ENCODE results near the gene FTHL17. TPM values are rescaled to one million over a fixed set of nuclear protein-coding genes. Genes with fewer than 3 reads are reported as not detected.

The FTHL17 gene
- total RNA-seq, 3 donors from 2014 or later (not counting 1 experiment from before 2014, with no cell fraction given) = not detected

- no peak for TF ChIP-seq CTCF (IDR thresholded peaks at IDR 0.05)
- intact Hi-C loops (cut with micrococcal nuclease) = no loop called here
- Mint-ChIP-seq H3K27ac (no peak overlapping the region), H3K9me3 (peaks cover 0 to 1% of the 10 kb centered on the region in 2 donors), H3K4me3 (no peak overlapping the region), H3K27me3 (ENCODE audit: low read depth in 2 of 2) (no peaks in the 10 kb centered on the region), H3K4me1 (no peaks in the 10 kb centered on the region), H3K36me3 (no peaks in the 10 kb centered on the region)
- no peak for ATAC-seq
- WGBS (ENCODE audit: insufficient coverage) = no CpG with 5 or more reads among the region's 1 CpG
- Histone ChIP-seq H3K4me3 (ENCODE audit: low read length) (no peak overlapping the region), H3K9me3 (ENCODE audit: control insufficient read depth, insufficient read depth, low read length) (no peaks in the 10 kb centered on the region), H3K36me3 (ENCODE audit: control insufficient read depth, insufficient read depth, low read length) (no peaks in the 10 kb centered on the region), H3K27me3 (ENCODE audit: control insufficient read depth, insufficient read depth, low read length) (no peaks in the 10 kb centered on the region), H3K27ac (ENCODE audit: low read length) (no peak overlapping the region), H3K4me1 (ENCODE audit: control insufficient read depth, insufficient read depth, low read length) (no peaks in the 10 kb centered on the region)
- DNase-seq = no peak
Observed at GRCh38 chrX:31091819-31092218, 20.0 kb upstream of the FTHL17 start.

DNA sequence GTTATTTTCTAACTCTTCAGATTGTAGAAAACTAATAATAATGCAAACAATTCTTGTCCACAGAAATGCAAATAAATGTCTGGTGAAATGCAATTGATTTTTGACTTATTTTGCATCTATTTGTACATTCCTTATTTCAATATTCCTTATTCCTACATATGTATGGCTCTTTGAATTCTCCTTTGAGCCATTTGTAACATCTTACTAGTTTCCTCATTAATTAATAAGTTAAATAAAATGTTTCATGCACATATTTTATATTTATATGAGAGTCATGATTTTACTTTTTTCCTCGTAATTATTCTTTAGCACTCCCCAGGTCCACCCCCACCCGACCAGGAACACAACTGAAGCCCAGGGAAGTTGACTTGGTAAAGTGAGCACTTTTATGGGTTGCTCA, 2.7 kb upstream of the FTHL17 start:
- Mint-ChIP-seq H3K4me1 (no peaks in the 10 kb centered on the region), H3K4me3 (no peak overlapping the region), H3K27me3 (ENCODE audit: low read depth in 2 of 2) (no peaks in the 10 kb centered on the region), H3K9me3 (peaks cover 6 to 7% of the 10 kb centered on the region in 2 donors), H3K27ac (no peak overlapping the region), H3K36me3 (no peaks in the 10 kb centered on the region)
- no peak for ATAC-seq
- Histone ChIP-seq H3K4me1 (ENCODE audit: control insufficient read depth, insufficient read depth, low read length) (no peaks in the 10 kb centered on the region), H3K4me3 (ENCODE audit: low read length) (no peak overlapping the region), H3K27ac (ENCODE audit: low read length) (no peak overlapping the region), H3K36me3 (ENCODE audit: control insufficient read depth, insufficient read depth, low read length) (no peaks in the 10 kb centered on the region), H3K27me3 (ENCODE audit: control insufficient read depth, insufficient read depth, low read length) (no peaks in the 10 kb centered on the region), H3K9me3 (ENCODE audit: control insufficient read depth, insufficient read depth, low read length) (no peaks in the 10 kb centered on the region)
- no peak for DNase-seq
- intact Hi-C loops (cut with micrococcal nuclease) = no loop called here
- WGBS (ENCODE audit: insufficient coverage) = no CpG with 5 or more reads among the region's 2 CpGs
- no peak for TF ChIP-seq CTCF (IDR thresholded peaks at IDR 0.05)

DNA sequence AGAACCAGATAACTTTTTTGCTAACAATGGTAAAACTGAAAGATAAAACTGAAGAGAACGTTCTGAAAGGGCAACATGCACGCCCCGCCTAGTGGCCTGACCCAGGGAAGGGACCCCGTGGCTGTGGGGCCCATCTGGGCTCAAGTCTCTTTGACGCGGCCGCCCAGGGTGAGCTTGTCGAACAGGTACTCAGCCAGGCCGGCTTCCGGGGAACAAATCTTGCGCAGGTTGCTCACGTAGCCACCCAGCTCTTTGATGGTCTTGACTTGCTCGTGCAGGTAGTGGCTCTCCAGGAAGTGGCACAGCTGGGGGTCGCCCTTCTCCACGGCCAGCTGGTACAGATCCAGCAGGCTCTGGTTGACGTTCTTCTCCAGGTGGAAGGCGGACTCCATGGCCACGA, 579 bp downstream of the FTHL17 start:
- Histone ChIP-seq H3K9me3 (ENCODE audit: control insufficient read depth, insufficient read depth, low read length) (no peaks in the 10 kb centered on the region), H3K36me3 (ENCODE audit: control insufficient read depth, insufficient read depth, low read length) (no peaks in the 10 kb centered on the region), H3K4me3 (ENCODE audit: low read length) (no peak overlapping the region), H3K4me1 (ENCODE audit: control insufficient read depth, insufficient read depth, low read length) (no peaks in the 10 kb centered on the region), H3K27me3 (ENCODE audit: control insufficient read depth, insufficient read depth, low read length) (no peaks in the 10 kb centered on the region), H3K27ac (ENCODE audit: low read length) (no peak overlapping the region)
- no peak for DNase-seq
- Mint-ChIP-seq H3K27ac (no peak overlapping the region), H3K4me1 (no peaks in the 10 kb centered on the region), H3K9me3 (peaks cover 6 to 7% of the 10 kb centered on the region in 2 donors), H3K36me3 (no peaks in the 10 kb centered on the region), H3K4me3 (no peak overlapping the region), H3K27me3 (ENCODE audit: low read depth in 2 of 2) (no peaks in the 10 kb centered on the region)
- intact Hi-C loops (cut with micrococcal nuclease) = no loop called here
- no peak for TF ChIP-seq CTCF (IDR thresholded peaks at IDR 0.05)
- WGBS (ENCODE audit: insufficient coverage) = 93% methylated on average over 18 of the region's 18 CpGs
- no peak for ATAC-seq

DNA sequence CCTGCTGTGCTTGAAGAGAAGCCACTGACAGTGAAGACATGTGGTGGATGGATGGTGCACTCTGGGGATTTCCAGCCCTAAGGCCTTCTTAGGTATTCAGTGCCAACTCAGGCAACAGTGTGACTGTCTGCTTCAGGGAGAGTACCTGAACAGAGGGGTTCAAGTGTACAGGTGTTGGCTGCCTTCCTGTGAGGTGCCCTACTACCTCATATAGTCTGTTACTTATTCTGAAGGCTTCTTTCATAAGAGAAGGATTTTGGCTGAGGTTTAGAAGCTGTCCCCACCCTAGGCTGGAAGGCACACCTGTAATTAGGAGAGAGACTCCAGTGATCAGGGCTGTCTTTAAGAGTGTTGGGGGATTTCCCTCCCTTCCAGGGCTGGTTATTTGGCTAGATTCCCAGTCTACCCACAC, 1.8 kb downstream of the FTHL17 start:
- peaks cover 6 to 7% of the 10 kb centered on the region in 2 donors for H3K9me3 Mint-ChIP-seq

More for the DNA sequence above, 1.8 kb downstream of the FTHL17 start:
- Mint-ChIP-seq H3K27me3 (ENCODE audit: low read depth in 2 of 2) (no peaks in the 10 kb centered on the region), H3K4me3 (no peak overlapping the region), H3K4me1 (no peaks in the 10 kb centered on the region), H3K27ac (no peak overlapping the region), H3K36me3 (no peaks in the 10 kb centered on the region)
- ATAC-seq = no peak
- H3K27me3 ChIP-seq (ENCODE audit: control insufficient read depth, insufficient read depth, low read length) = no peaks in the 10 kb centered on the region
- peak in 1 of 2 donors; percentile 5 for DNase-seq
- H3K4me3 ChIP-seq (ENCODE audit: low read length) = no peak overlapping the region
- TF ChIP-seq CTCF (IDR thresholded peaks at IDR 0.05) = no peak
- H3K36me3 ChIP-seq (ENCODE audit: control insufficient read depth, insufficient read depth, low read length) = no peaks in the 10 kb centered on the region
- H3K9me3 ChIP-seq (ENCODE audit: control insufficient read depth, insufficient read depth, low read length) = no peaks in the 10 kb centered on the region
- intact Hi-C loops (cut with micrococcal nuclease) = no loop called here
- H3K4me1 ChIP-seq (ENCODE audit: control insufficient read depth, insufficient read depth, low read length) = no peaks in the 10 kb centered on the region
- H3K27ac ChIP-seq (ENCODE audit: low read length) = no peak overlapping the region

All from natural killer cell (primary cell).